Karpas-422 (cell line): ENCODE data around the gene FAR1. TPM values are rescaled to one million over a fixed set of nuclear protein-coding genes. Genes with fewer than 3 reads are reported as not detected.

Source experiments
- DNase-seq: peaks from one replicate; pipeline ENCODE4 v3.0.0-alpha.2; 2015
- H2AFZ ChIP-seq: fragments of 200-600 bp; sonication (generic); 2 replicates; pipeline ENCODE4 v1.6.1; 2014; ENCODE audit warnings: antibody characterized with exemption, low read length, mixed read lengths
- H3K27ac ChIP-seq: fragments of 200-600 bp; sonication (generic); 2 replicates; pipeline ENCODE4 v1.5.1; 2014; ENCODE audit warnings: mild to moderate bottlenecking, low read length, moderate library complexity
- H3K27me3 ChIP-seq: fragments of 200-600 bp; sonication (generic); 2 replicates; pipeline ENCODE4 v1.6.1; 2014; ENCODE audit warnings: low read length, mixed read lengths
- H3K36me3 ChIP-seq: fragments of 200-600 bp; sonication (generic); 2 replicates; pipeline ENCODE4 v1.6.1; 2014; ENCODE audit warnings: low read length, mixed read lengths; ENCODE audit not compliant: insufficient read depth
- H3K4me1 ChIP-seq: fragments of 200-600 bp; sonication (generic); 2 replicates; pipeline ENCODE4 v1.6.1; 2014; ENCODE audit warnings: mild to moderate bottlenecking, low read length, mixed read lengths
- H3K4me2 ChIP-seq: fragments of 200-600 bp; sonication (generic); 2 replicates; pipeline ENCODE4 v1.6.1; 2014; ENCODE audit warnings: low read length, low read depth, mild to moderate bottlenecking; ENCODE audit not compliant: poor library complexity, severe bottlenecking
- H3K4me3 ChIP-seq: fragments of 200-600 bp; sonication (generic); 2 replicates; pipeline ENCODE4 v1.5.1; 2014; ENCODE audit warnings: mild to moderate bottlenecking, antibody characterized with exemption, low read length, mixed read lengths
- H3K79me2 ChIP-seq: fragments of 200-600 bp; sonication (generic); 2 replicates; pipeline ENCODE4 v1.6.1; 2014; ENCODE audit warnings: mild to moderate bottlenecking, low read length, mixed read lengths
- H3K9ac ChIP-seq: fragments of 200-600 bp; sonication (generic); 2 replicates; pipeline ENCODE4 v1.6.0; 2014; ENCODE audit warnings: low read length
- H3K9me2 ChIP-seq: fragments of 200-600 bp; sonication (generic), shearing (Covaris generic); replicated peaks from 2 replicates; pipeline ENCODE4 v1.6.0; 2014; ENCODE audit warnings: mild to moderate bottlenecking, low read length, moderate library complexity; ENCODE audit not compliant: insufficient read depth
- H3K9me3 ChIP-seq: fragments of 300-700, 200-600 bp; sonication (generic); 2 replicates; pipeline ENCODE4 v1.6.1; 2014; ENCODE audit warnings: low read length, mixed read lengths
- H4K20me1 ChIP-seq: fragments of 200-600 bp; sonication (generic); 2 replicates; pipeline ENCODE4 v1.6.1; 2014; ENCODE audit warnings: mild to moderate bottlenecking, antibody characterized with exemption, low read length, low read depth; ENCODE audit not compliant: insufficient read depth
- total RNA-seq: library from RNA; depleted of rRNA; stranded (reverse); fragments of >200 nt; shearing (Covaris generic); gene quantifications from 2 replicates; pipeline ENCODE4 v1.2.3, GENCODE V29; 2014; ENCODE audit warnings: low replicate concordance

Gene FAR1
- total RNA-seq, 1 experiment from 2014 or later = 98.1 TPM

DNA sequence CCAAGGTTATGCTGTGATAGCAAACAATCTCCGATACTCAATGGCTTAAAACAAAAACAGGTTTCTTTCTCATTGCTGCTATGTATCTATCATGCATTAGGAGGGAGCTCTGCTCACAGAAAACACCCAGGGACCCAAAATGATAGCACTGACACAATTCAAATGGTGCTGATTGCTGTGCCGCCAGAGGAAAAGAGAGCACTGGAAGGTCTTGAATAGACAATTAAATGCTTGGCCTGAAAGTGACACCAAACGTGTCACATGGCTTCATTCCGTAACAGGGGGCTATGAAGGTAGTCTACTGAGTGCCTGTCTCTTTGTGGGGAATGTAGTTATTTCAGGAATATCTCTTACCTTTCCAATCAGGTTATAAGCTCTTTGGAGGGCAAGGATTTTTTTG is 94.2 kb downstream of the FAR1 start:
- H3K27me3 ChIP-seq = no peaks in the 10 kb centered on the region
- no peaks in the 10 kb centered on the region for H3K79me2 ChIP-seq
- no peaks in the 10 kb centered on the region for H4K20me1 ChIP-seq
- no peak overlapping the region for H3K9ac ChIP-seq
- H3K9me2 ChIP-seq = no peaks in the 10 kb centered on the region
- H3K36me3 ChIP-seq = no peaks in the 10 kb centered on the region
- no peak for DNase-seq
- no peak overlapping the region for H2AFZ ChIP-seq
- H3K9me3 ChIP-seq = no peaks in the 10 kb centered on the region
- no peaks in the 10 kb centered on the region for H3K4me1 ChIP-seq
- no peak overlapping the region for H3K4me2 ChIP-seq
- H3K27ac ChIP-seq = no peak overlapping the region
- no peak overlapping the region for H3K4me3 ChIP-seq

DNA sequence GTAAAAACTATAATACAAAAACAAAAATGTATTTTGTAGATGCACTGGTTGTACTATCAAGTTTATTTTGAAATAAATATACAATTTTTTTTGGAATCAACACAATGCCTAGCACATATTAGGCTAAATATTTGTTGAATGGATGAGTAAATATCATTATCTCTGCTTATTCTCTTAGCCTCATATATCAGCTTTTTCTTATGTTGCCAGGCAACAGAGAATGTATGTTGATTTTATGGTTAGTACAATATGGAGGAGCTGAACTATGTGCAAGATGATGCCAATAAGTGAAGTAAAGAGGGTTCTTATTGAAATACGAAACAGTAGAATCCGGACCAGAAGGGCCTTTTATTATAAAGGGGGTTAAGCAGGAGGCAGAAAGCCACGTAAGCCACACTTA is 94.9 kb downstream of the FAR1 start:
- no peak for DNase-seq
- Histone ChIP-seq H3K79me2 (no peaks in the 10 kb centered on the region), H3K9me2 (no peaks in the 10 kb centered on the region), H2AFZ (no peak overlapping the region), H4K20me1 (no peaks in the 10 kb centered on the region), H3K9ac (no peak overlapping the region), H3K4me1 (no peaks in the 10 kb centered on the region), H3K36me3 (no peaks in the 10 kb centered on the region), H3K27me3 (no peaks in the 10 kb centered on the region), H3K27ac (no peak overlapping the region), H3K9me3 (no peaks in the 10 kb centered on the region), H3K4me3 (no peak overlapping the region), H3K4me2 (no peak overlapping the region)

DNA sequence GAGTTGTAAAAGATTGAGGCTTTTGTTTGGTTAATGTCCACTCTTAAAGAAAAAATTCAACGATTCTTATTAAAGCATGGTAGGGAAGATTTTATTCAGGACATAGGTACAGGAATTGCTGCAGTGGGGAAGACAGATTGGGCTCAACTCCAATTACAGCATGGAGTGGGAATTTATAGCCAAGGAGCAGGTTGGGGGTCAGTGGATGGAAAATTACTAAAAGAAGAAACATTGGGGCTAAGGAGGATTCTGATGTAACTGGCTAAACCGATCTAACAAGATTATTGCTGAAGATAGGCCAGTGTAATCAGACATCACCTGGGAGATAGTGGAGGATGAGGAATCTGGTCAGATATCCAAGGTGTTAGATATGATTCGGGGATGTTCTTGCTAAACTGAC is 97.4 kb downstream of the FAR1 start:
- H3K27me3 ChIP-seq = no peaks in the 10 kb centered on the region
- no peak overlapping the region for H3K27ac ChIP-seq

DNA sequence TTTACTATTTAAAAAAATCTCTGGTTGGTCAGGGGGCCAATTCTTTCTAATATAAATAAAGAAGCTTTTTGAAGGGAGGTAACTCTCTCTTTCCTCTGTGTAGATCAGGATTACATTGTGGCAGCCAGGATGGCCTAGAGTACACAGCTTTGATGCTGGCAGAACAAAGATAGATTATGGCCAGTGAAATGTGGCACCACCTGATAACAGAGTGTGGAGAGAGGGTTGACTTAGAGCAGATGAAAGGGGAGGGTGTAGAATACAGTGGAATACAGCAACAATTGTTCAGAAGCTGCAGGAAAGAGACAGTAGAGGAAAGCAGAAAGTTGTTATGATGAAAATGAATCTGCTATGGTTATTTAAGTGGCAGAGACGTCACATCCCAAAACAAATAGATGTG is 99.0 kb downstream of the FAR1 start:
- H3K9me2 ChIP-seq = no peaks in the 10 kb centered on the region
- no peaks in the 10 kb centered on the region for H3K79me2 ChIP-seq
- no peak for DNase-seq
- H3K4me2 ChIP-seq = no peak overlapping the region
- no peak overlapping the region for H3K9ac ChIP-seq
- H4K20me1 ChIP-seq = no peaks in the 10 kb centered on the region
- no peaks in the 10 kb centered on the region for H3K27me3 ChIP-seq
- no peak overlapping the region for H2AFZ ChIP-seq
- no peak overlapping the region for H3K27ac ChIP-seq
- no peaks in the 10 kb centered on the region for H3K9me3 ChIP-seq
- H3K36me3 ChIP-seq = no peaks in the 10 kb centered on the region
- no peak overlapping the region for H3K4me3 ChIP-seq
- H3K4me1 ChIP-seq = no peaks in the 10 kb centered on the region

More for the DNA sequence above, 97.4 kb downstream of the FAR1 start:
- no peaks in the 10 kb centered on the region for H3K9me2 ChIP-seq
- no peak overlapping the region for H3K4me3 ChIP-seq
- no peaks in the 10 kb centered on the region for H3K36me3 ChIP-seq
- H3K4me2 ChIP-seq = no peak overlapping the region
- H3K4me1 ChIP-seq = no peaks in the 10 kb centered on the region
- no peaks in the 10 kb centered on the region for H3K9me3 ChIP-seq
- H2AFZ ChIP-seq = no peak overlapping the region
- H4K20me1 ChIP-seq = no peaks in the 10 kb centered on the region
- no peak overlapping the region for H3K9ac ChIP-seq
- DNase-seq = no peak
- no peaks in the 10 kb centered on the region for H3K79me2 ChIP-seq

DNA sequence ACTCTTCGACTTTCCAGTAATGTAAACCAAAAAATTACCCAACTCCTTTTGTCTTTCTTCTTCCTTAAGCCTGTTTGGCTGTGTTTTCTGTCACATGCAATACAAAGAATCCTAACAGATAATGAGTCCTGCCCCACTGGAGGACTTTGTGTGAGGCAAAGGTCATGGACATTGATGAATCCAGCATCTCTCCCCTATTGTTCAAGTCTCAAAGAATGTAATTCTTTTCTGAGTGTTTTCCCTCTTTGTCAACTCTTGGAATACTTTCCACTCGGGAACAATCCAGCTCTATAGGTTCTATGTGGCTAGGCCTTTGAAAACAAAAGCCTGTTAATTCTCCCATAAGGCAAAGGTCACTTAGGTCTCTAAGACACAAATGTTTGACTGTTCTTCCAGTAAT is 100.7 kb downstream of the FAR1 start:
- Histone ChIP-seq H3K4me1 (no peaks in the 10 kb centered on the region), H3K4me3 (no peak overlapping the region), H3K9me3 (no peaks in the 10 kb centered on the region), H3K4me2 (no peak overlapping the region), H3K36me3 (no peaks in the 10 kb centered on the region), H3K79me2 (no peaks in the 10 kb centered on the region), H4K20me1 (no peaks in the 10 kb centered on the region), H3K27ac (no peak overlapping the region), H2AFZ (no peak overlapping the region), H3K9me2 (no peaks in the 10 kb centered on the region), H3K27me3 (no peaks in the 10 kb centered on the region), H3K9ac (no peak overlapping the region)
- no peak for DNase-seq

DNA sequence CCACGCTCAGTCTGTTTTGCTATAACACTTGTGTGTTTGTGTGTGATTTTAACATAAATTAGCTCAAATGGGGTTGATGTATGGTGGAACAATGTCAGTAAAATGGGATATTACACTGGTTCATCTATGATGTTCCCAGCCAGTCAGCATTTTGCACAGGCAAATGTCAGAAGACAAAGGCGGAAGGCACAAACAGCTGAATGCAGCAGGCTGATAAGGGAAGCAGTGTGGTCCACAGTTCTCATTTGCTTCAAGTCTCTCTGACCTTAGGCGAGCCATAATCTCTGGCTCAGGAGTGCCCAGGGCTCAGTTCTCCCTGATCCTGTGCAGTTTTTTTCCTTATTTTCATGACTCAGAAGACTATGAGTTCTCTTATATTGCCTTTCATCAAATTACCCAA is 102.7 kb downstream of the FAR1 start:
- no peak for DNase-seq
- no peaks in the 10 kb centered on the region for H4K20me1 ChIP-seq
- H3K36me3 ChIP-seq = no peaks in the 10 kb centered on the region
- H3K9me2 ChIP-seq = no peaks in the 10 kb centered on the region
- no peak overlapping the region for H3K4me3 ChIP-seq
- H2AFZ ChIP-seq = no peak overlapping the region
- H3K9me3 ChIP-seq = no peaks in the 10 kb centered on the region
- no peak overlapping the region for H3K27ac ChIP-seq
- no peaks in the 10 kb centered on the region for H3K79me2 ChIP-seq
- H3K9ac ChIP-seq = no peak overlapping the region
- no peak overlapping the region for H3K4me2 ChIP-seq
- H3K27me3 ChIP-seq = no peaks in the 10 kb centered on the region
- no peaks in the 10 kb centered on the region for H3K4me1 ChIP-seq

DNA sequence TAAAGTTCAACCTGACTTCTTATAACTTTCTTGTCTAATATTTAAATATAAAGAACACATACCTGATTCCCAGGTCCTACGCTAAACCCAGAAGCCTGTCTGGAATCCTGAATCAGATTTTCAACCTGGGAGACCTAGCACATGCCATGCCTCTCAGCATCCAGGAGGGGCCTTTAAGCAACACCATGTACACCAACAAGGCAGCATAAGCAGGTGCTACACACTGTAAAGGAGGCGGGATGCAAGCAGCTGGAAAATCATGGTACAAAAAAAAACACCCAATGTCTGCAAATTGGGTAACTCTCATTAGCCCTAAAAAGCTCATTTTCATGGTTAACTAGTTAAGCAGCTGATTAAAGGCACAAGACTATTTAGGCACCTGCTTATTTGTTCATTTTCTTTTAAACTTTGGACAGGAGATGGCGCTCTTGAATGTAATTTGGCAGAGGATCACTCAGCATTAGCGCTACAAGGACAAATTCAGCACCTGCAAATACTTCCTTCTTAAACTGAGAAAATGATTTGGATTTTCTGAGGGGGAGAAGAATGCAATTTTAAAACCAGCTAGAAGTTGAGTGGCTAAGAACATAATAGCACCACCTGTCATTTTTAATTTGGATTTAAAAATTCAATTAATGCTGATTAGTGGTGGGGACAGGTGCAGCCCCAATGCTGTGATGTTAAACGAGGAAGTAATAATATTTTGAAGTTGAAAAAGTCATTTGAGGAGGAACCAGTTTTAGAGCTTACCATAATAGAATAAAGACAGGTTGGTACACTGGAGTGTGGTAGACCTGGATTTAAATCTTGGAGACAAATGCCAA is 104.0 kb downstream of the FAR1 start:
- H3K4me1 ChIP-seq = no peaks in the 10 kb centered on the region
- no peak overlapping the region for H3K4me3 ChIP-seq
- H3K36me3 ChIP-seq = no peaks in the 10 kb centered on the region
- no peaks in the 10 kb centered on the region for H4K20me1 ChIP-seq
- H3K9ac ChIP-seq = no peak overlapping the region
- H3K4me2 ChIP-seq = no peak overlapping the region
- no peak overlapping the region for H2AFZ ChIP-seq
- no peak overlapping the region for H3K27ac ChIP-seq
- H3K27me3 ChIP-seq = no peaks in the 10 kb centered on the region
- no peaks in the 10 kb centered on the region for H3K9me3 ChIP-seq
- no peaks in the 10 kb centered on the region for H3K79me2 ChIP-seq
- H3K9me2 ChIP-seq = no peaks in the 10 kb centered on the region
- peak; percentile 86 for DNase-seq

DNA sequence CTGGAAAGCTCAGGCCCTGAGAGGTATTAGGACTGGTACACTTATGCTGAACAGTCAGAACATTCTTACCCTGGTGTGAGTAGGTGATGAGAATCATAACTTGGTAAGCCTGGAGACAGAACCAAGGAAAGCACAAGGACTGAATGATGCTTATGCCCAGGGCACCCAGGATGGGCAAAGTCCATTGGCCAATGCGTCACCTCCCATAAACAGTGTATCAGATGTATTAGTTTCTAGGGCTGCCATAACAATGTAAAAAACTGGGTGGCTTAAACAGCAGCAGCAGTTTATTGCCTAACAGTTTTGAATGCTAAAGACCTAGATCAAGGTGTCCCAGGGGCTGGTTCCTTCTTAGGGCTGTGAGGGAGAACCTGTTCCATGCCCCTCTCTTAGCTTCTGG is 107.0 kb downstream of the FAR1 start:
- Histone ChIP-seq H3K4me1 (no peaks in the 10 kb centered on the region), H3K79me2 (no peaks in the 10 kb centered on the region), H3K9me2 (no peaks in the 10 kb centered on the region), H3K36me3 (no peaks in the 10 kb centered on the region), H3K27ac (no peak overlapping the region), H3K4me3 (no peak overlapping the region), H2AFZ (no peak overlapping the region), H3K9ac (no peak overlapping the region), H3K9me3 (no peaks in the 10 kb centered on the region), H3K4me2 (no peak overlapping the region), H4K20me1 (no peaks in the 10 kb centered on the region), H3K27me3 (no peaks in the 10 kb centered on the region)
- DNase-seq = no peak
